ENCODE data around the gene CYGB. TPM values are rescaled to one million over a fixed set of nuclear protein-coding genes. Genes with fewer than 3 reads are reported as not detected.
A peak's percentile ranks its signal among the peaks of the same experiment; 100 is the strongest.

CYGB gene
- total and polyA plus RNA-seq, 9 of the 15 experiments (the other 6 are each of a cell fraction or from before 2014, with no cell fraction given), result 0.08 to 0.95 (median 0.18) TPM; not detected in 5

- TF ChIP-seq ZBTB34 (CRISPR knock-in tag; IDR thresholded peaks at IDR 0.05), result no peak
- TF ChIP-seq KDM4B (IDR thresholded peaks at IDR 0.05; ENCODE audit: borderline replicate concordance in 2 of 2, low read depth in 1 of 2), result no peak
- no peak for TF ChIP-seq PTRF (tag; IDR thresholded peaks at IDR 0.05)
- TF ChIP-seq ZNF511 (CRISPR knock-in tag; IDR thresholded peaks at IDR 0.05), result no peak
- peak; percentile 45; the same call in 1 of the 2 replicates for TF ChIP-seq POLR2A (conservative IDR thresholded peaks at IDR 0.05)
- TF ChIP-seq ZNF57 (CRISPR knock-in tag; IDR thresholded peaks at IDR 0.05), result no peak
- no peak for TF ChIP-seq ZFP91 (CRISPR knock-in tag; IDR thresholded peaks at IDR 0.05)
- no peak for TF ChIP-seq SRSF9 (IDR thresholded peaks at IDR 0.05; ENCODE audit: borderline replicate concordance, low read depth, low read length)
- TF ChIP-seq L3MBTL2 (IDR thresholded peaks at IDR 0.05), result peak; percentile 40
- TF ChIP-seq RBFOX2 (IDR thresholded peaks at IDR 0.05; ENCODE audit: low read depth, low read length), result peak; percentile 50
- TF ChIP-seq ELF2 (CRISPR knock-in tag; IDR thresholded peaks at IDR 0.05), result no peak
- TF ChIP-seq E2F6 (IDR thresholded peaks at IDR 0.05; ENCODE audit: borderline replicate concordance in 1 of 2, extremely low read depth in 1 of 2, insufficient read depth in 1 of 2, insufficient read length in 1 of 2, low read depth in 1 of 2, low read length in 1 of 2, poor library complexity in 1 of 2, severe bottlenecking in 1 of 2), result peak in 1 of 2 experiments; percentile 19
- TF ChIP-seq ZNF668 (CRISPR knock-in tag; IDR thresholded peaks at IDR 0.05), result no peak
- no peak for TF ChIP-seq TRIM24 (IDR thresholded peaks at IDR 0.05)
- TF ChIP-seq ZFX (CRISPR knock-in tag; IDR thresholded peaks at IDR 0.05), result 0 out of 2 replicates have a peak, but pooled peaks have one; percentile 2
- TF ChIP-seq ZNF586 (CRISPR knock-in tag; conservative IDR thresholded peaks at IDR 0.05), result no peak
- TF ChIP-seq GABPB2 (CRISPR knock-in tag; conservative IDR thresholded peaks at IDR 0.05), result no peak
- no peak for TF ChIP-seq NFRKB (IDR thresholded peaks at IDR 0.05; ENCODE audit: low read depth)
- TF ChIP-seq ZHX1 (conservative IDR thresholded peaks at IDR 0.05; ENCODE audit: low read length), result no peak
- no peak for TF ChIP-seq TEAD4 (IDR thresholded peaks at IDR 0.05; ENCODE audit: low read length)
- TF ChIP-seq TEAD4 (CRISPR knock-in tag; IDR thresholded peaks at IDR 0.05; ENCODE audit: borderline replicate concordance), result no peak
These were observed 30.3 kb upstream of the CYGB start (continued) for GRCh38 chr17:76567634-76568432.

All from K562 (cell line).